ENCODE results near the gene CFAP77.

DNA sequence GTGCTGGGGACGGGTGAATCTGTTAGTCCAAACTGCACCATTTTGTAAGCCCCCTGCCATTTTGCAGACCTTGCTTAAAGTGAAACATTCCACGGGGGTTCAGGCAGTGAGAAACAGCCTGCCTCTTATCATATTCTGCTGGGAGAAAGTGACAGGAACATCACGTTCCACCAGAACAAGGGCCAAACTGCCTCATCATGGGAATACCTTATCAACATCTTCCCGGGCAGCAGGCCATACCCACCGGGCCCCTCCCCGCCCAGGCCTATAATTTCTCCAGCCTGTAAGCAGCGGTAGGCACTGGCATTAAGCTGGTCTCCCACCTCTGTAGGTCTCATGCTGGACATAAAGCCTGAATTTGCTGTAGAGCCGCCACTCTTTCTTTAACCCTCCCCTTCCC lies 1.5 kb upstream of the CFAP77 start:
- TF ChIP-seq POLR2A (IDR thresholded peaks at IDR 0.05), result no peak
- TF ChIP-seq, protein P1, sequence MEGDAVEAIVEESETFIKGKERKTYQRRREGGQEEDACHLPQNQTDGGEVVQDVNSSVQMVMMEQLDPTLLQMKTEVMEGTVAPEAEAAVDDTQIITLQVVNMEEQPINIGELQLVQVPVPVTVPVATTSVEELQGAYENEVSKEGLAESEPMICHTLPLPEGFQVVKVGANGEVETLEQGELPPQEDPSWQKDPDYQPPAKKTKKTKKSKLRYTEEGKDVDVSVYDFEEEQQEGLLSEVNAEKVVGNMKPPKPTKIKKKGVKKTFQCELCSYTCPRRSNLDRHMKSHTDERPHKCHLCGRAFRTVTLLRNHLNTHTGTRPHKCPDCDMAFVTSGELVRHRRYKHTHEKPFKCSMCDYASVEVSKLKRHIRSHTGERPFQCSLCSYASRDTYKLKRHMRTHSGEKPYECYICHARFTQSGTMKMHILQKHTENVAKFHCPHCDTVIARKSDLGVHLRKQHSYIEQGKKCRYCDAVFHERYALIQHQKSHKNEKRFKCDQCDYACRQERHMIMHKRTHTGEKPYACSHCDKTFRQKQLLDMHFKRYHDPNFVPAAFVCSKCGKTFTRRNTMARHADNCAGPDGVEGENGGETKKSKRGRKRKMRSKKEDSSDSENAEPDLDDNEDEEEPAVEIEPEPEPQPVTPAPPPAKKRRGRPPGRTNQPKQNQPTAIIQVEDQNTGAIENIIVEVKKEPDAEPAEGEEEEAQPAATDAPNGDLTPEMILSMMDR (IDR thresholded peaks at IDR 0.05), result no peak

Data from transverse colon (tissue), 3 donors.